ENCODE data around the gene EFNA4.

DNA sequence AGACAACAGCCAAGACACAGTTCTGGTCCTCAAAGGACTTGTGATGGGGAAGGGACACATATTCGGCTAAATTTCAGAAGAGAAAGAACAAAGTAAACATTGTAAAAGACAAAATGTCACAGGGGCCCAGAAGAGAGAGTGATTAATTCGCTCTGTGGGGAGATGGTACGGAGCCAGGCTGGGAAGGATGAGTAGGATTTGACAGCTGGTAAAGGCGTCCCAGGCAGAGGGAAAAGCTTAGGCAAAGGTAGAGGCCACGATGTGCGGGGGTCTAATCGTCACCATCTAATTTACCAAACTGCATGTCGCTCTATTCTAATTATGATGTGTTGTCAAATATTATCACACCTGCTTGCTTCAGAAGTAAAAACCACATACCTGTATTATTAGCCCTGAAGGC lies 46.8 kb downstream of the EFNA4 start:
- no peak for TF ChIP-seq POLR2A (IDR thresholded peaks at IDR 0.05)
- TF ChIP-seq, protein P1, sequence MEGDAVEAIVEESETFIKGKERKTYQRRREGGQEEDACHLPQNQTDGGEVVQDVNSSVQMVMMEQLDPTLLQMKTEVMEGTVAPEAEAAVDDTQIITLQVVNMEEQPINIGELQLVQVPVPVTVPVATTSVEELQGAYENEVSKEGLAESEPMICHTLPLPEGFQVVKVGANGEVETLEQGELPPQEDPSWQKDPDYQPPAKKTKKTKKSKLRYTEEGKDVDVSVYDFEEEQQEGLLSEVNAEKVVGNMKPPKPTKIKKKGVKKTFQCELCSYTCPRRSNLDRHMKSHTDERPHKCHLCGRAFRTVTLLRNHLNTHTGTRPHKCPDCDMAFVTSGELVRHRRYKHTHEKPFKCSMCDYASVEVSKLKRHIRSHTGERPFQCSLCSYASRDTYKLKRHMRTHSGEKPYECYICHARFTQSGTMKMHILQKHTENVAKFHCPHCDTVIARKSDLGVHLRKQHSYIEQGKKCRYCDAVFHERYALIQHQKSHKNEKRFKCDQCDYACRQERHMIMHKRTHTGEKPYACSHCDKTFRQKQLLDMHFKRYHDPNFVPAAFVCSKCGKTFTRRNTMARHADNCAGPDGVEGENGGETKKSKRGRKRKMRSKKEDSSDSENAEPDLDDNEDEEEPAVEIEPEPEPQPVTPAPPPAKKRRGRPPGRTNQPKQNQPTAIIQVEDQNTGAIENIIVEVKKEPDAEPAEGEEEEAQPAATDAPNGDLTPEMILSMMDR (IDR thresholded peaks at IDR 0.05), result no peak

All from testis (tissue), 2 donors.